Nephron (organoid): Measurements from ENCODE around the gene PELI2.
A peak's percentile ranks its signal among the peaks of the same experiment; 100 is the strongest.

Experiments used
- H3K27ac Mint-ChIP-seq, 3 experiments: 2 replicates each; pipeline ENCODE4 v1.8.0; 2020; ENCODE audit warnings: mixed read lengths in 3 of 3, mild to moderate bottlenecking in 2 of 3, moderate library complexity in 1 of 3
- H3K27me3 Mint-ChIP-seq: 2 replicates; pipeline ENCODE4 v1.8.0; 2021; ENCODE audit warnings: low read depth, mild to moderate bottlenecking, moderate library complexity, mixed read lengths
- H3K36me3 Mint-ChIP-seq: 2 replicates; pipeline ENCODE4 v1.8.0; 2020; ENCODE audit warnings: low read depth, mixed read lengths
- H3K4me1 Mint-ChIP-seq: 2 replicates; pipeline ENCODE4 v1.8.0; 2020; ENCODE audit warnings: mixed read lengths
- H3K4me3 Mint-ChIP-seq, 3 experiments: 2 replicates each; pipeline ENCODE4 v1.8.0; 2020; ENCODE audit warnings: mild to moderate bottlenecking in 3 of 3, mixed read lengths in 3 of 3, moderate library complexity in 2 of 3
- H3K9me3 Mint-ChIP-seq: 2 replicates; pipeline ENCODE4 v1.8.0; 2020; ENCODE audit warnings: mixed read lengths
- TF ChIP-seq, protein P1 (sequence below), 3 experiments: fragments of 200-600 bp; sonication (generic); IDR thresholded peaks; one replicate each; pipeline ENCODE4 v1.5.0; 2021; ENCODE audit warnings: antibody characterized with exemption in 3 of 3; ENCODE audit not compliant: unreplicated experiment in 3 of 3

PELI2 gene, protein sequence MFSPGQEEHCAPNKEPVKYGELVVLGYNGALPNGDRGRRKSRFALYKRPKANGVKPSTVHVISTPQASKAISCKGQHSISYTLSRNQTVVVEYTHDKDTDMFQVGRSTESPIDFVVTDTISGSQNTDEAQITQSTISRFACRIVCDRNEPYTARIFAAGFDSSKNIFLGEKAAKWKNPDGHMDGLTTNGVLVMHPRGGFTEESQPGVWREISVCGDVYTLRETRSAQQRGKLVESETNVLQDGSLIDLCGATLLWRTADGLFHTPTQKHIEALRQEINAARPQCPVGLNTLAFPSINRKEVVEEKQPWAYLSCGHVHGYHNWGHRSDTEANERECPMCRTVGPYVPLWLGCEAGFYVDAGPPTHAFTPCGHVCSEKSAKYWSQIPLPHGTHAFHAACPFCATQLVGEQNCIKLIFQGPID

DNA sequence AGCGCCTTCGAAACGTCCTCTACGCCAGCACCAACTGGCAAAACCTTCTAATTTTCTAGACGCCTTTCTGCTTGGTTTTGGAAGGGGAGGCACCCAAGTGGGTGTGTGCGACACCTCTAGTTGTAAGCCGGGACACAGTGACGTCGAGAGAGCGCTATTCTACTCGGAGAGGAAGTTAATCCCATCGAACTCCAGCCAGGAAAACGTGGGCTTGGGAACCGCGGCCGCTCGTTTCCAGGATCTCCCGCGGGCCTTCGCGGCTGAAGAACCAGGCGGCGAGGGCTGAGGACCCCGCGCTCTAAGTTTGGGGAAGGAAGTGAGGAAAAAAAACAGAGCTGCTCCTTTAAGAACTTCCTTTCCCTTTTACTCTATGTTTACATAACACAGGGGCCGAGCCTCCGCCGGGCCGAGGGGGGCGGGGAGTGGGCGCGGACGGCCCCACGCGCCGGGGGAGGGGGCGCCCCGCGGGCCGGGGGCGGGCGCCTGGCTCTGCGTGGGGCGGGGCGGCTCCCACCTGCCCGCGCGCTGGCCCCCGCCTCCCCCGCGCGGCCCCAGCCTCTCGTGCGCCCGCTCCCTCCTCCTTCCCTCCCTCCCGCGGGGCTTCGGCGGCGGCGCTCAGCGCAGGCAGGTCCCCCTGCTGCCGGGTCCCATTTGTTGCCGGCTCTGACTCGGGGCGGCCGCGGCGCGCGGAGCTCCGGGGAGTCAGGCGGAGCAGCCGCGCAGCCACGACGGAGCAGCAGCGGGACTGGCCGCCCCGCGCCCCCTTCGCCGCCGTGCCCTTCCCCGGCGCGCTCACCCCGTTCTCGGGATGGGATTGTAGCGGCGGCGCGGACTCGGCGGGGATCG, at the start of gene PELI2:
Gene PELI2 (plus strand): TSS at position 647 of the 846 bp plus-strand sequence. CDS start 250 bp downstream, outside the sequence.
- Mint-ChIP-seq H3K4me1 (peaks cover 27% of the 10 kb centered on the region), H3K27ac (peak within 1 kb of the TSS; percentile 90 to 98 (median 93)), H3K4me3 (peak within 1 kb of the TSS; percentile 93 to 98 (median 96)), H3K36me3 (no peaks in the 10 kb centered on the region), H3K27me3 (peaks cover 51% of the 10 kb centered on the region), H3K9me3 (no peaks in the 10 kb centered on the region)
- TF ChIP-seq, protein P1, sequence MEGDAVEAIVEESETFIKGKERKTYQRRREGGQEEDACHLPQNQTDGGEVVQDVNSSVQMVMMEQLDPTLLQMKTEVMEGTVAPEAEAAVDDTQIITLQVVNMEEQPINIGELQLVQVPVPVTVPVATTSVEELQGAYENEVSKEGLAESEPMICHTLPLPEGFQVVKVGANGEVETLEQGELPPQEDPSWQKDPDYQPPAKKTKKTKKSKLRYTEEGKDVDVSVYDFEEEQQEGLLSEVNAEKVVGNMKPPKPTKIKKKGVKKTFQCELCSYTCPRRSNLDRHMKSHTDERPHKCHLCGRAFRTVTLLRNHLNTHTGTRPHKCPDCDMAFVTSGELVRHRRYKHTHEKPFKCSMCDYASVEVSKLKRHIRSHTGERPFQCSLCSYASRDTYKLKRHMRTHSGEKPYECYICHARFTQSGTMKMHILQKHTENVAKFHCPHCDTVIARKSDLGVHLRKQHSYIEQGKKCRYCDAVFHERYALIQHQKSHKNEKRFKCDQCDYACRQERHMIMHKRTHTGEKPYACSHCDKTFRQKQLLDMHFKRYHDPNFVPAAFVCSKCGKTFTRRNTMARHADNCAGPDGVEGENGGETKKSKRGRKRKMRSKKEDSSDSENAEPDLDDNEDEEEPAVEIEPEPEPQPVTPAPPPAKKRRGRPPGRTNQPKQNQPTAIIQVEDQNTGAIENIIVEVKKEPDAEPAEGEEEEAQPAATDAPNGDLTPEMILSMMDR (IDR thresholded peaks at IDR 0.05; ENCODE audit: unreplicated experiment in 3 of 3) = peak in 2 of 3 experiments; percentile 6 to 32

DNA sequence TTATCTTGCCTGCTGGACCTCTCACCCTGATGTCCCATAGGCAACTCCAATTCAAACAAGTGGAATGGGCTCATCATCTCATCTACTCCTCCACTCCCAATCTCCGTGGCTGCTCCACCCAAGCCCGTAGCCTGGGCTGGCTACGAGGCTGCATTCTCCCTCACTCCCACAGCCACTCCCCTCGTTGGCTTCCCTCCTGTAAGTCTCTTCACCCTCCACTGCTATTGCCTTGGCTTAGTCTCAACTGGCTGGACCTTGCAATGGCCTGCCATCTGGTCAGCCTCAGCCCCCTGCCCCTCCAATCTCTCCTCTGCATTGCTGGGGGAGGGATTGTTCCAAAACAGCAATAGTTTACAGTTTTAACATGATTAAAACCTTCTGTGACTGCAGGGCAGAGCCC, 44.4 kb upstream of the PELI2 start:
- no peak overlapping the region for H3K27ac Mint-ChIP-seq
- H3K4me3 Mint-ChIP-seq = no peak overlapping the region
- no peaks in the 10 kb centered on the region for H3K36me3 Mint-ChIP-seq
- TF ChIP-seq, protein P1 (IDR thresholded peaks at IDR 0.05; ENCODE audit: unreplicated experiment in 3 of 3) = no peak
- H3K4me1 Mint-ChIP-seq = no peaks in the 10 kb centered on the region
- no peaks in the 10 kb centered on the region for H3K9me3 Mint-ChIP-seq
- H3K27me3 Mint-ChIP-seq = peaks cover 19% of the 10 kb centered on the region

DNA sequence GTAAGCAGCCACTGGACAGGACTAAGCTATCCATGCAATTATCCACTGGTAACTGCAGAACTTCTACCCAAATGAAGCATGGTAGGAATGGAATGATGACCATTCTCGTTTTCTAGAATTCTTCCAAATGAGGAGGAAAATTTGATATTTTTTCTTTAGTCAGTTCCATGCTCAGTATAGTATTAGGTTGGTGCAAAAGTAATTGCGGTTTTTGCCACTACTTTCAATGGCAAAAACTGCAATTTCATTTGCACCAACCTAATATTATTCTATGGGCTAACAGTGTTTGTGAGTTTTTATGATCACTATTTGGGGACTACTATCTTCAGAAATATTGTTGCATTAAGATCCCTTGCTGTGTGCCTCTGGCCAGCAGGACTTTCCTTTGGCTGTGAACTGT, 42.9 kb upstream of the PELI2 start:
- Mint-ChIP-seq H3K27me3 (peaks cover 14% of the 10 kb centered on the region), H3K27ac (no peak overlapping the region), H3K36me3 (no peaks in the 10 kb centered on the region), H3K4me3 (no peak overlapping the region), H3K4me1 (no peaks in the 10 kb centered on the region), H3K9me3 (no peaks in the 10 kb centered on the region)
- TF ChIP-seq, protein P1 (IDR thresholded peaks at IDR 0.05; ENCODE audit: unreplicated experiment in 3 of 3) = no peak

DNA sequence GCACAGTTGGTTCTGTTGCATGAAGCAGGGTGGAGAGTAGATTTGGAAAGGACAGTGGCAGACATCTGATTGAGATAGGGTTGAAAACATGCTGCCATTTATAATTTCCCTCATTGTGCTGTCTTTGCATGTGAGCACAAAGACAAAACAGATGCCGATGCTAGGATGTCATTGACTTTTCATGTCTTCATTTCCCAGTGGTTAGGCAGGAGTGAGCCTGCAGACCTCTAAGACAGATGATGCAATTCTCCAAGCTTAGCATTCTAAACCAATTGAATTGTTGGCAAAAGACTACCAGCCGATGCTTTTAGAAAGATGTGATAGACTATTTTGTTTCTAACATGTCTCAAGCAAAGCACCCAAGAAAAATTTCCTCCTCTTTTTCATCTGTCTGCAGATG, 37.1 kb upstream of the PELI2 start:
- no peak overlapping the region for H3K27ac Mint-ChIP-seq
- H3K9me3 Mint-ChIP-seq = no peaks in the 10 kb centered on the region
- H3K4me1 Mint-ChIP-seq = no peaks in the 10 kb centered on the region
- TF ChIP-seq, protein P1 (IDR thresholded peaks at IDR 0.05; ENCODE audit: unreplicated experiment in 3 of 3) = no peak
- no peak overlapping the region for H3K4me3 Mint-ChIP-seq
- H3K36me3 Mint-ChIP-seq = no peaks in the 10 kb centered on the region
- peaks cover 11% of the 10 kb centered on the region for H3K27me3 Mint-ChIP-seq

DNA sequence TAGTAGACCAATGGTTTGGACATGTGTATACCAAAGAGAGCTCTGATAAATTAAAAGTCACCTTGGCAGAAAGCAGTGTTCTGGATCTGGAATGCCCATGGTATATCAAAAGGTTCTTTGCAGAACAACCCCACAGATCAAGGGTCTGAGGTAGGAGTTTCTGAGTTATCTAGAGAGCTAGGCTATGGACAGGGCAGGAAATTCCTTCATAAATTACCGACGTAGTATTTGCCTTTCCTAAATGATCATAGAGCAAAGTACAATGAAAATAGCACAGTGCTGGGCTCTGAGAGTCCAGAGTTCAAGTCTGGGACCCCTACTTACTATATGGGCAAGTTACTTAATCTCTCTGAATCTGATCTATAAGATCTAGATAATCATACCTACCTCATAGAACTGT, 35.3 kb upstream of the PELI2 start:
- Mint-ChIP-seq H3K27me3 (peaks cover 11% of the 10 kb centered on the region), H3K27ac (no peak overlapping the region), H3K36me3 (no peaks in the 10 kb centered on the region), H3K4me1 (no peaks in the 10 kb centered on the region), H3K9me3 (no peaks in the 10 kb centered on the region), H3K4me3 (no peak overlapping the region)
- TF ChIP-seq, protein P1 (IDR thresholded peaks at IDR 0.05; ENCODE audit: unreplicated experiment in 3 of 3) = no peak
